AG09319 (cell line): ENCODE results near the gene ARL15.

Experiments used
- DNase-seq: peaks from one replicate; pipeline ENCODE4 v3.0.0-alpha.2; 2010; ENCODE audit warnings: low read depth; ENCODE audit errors: extremely low read depth
- TF ChIP-seq, protein P1 (sequence below): IDR thresholded peaks from 2 replicates; pipeline ENCODE4 v1.5.1; 2011; ENCODE audit warnings: low read depth, mild to moderate bottlenecking, inconsistent platforms, low read length, moderate library complexity

The ARL15 gene

DNA sequence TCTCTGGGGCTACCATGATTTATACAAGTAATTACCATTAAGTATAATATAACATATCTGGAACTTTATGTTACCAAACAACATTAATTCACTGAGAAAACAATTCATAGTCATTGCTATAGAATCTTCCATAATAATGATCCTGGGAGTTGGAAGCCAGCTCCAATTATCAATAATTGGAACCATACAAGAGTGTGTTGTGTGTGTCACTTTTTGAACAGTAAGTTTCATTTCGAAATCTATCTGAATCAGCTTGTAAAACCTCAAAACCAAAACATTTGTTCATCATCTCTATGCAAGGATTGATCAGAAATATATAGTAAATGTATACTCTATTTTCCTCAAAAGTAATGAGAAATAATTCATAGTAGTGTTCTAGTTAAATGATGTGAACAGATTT lies 348.1 kb downstream of the ARL15 start:
- DNase-seq = no peak
- TF ChIP-seq, protein P1, sequence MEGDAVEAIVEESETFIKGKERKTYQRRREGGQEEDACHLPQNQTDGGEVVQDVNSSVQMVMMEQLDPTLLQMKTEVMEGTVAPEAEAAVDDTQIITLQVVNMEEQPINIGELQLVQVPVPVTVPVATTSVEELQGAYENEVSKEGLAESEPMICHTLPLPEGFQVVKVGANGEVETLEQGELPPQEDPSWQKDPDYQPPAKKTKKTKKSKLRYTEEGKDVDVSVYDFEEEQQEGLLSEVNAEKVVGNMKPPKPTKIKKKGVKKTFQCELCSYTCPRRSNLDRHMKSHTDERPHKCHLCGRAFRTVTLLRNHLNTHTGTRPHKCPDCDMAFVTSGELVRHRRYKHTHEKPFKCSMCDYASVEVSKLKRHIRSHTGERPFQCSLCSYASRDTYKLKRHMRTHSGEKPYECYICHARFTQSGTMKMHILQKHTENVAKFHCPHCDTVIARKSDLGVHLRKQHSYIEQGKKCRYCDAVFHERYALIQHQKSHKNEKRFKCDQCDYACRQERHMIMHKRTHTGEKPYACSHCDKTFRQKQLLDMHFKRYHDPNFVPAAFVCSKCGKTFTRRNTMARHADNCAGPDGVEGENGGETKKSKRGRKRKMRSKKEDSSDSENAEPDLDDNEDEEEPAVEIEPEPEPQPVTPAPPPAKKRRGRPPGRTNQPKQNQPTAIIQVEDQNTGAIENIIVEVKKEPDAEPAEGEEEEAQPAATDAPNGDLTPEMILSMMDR = no peak

DNA sequence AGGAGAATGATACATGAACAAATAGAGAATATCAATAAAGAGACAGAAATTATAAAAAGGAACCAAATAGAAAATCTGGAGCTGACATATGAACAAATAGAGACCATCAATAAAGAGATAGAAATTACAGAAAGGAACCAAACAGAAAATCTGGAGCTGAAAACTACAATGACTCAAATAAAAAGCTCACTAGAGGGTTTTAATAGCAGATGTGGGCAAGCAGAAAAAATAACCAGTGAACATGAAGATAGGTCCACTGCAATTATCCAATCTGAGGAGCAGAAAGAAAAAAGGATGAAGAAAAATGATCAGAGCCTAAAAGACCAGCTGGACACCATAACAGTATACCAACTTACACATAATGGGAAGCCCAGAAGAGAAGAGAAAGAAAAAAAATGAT lies 353.7 kb downstream of the ARL15 start:
- TF ChIP-seq, protein P1 = no peak
- no peak for DNase-seq

DNA sequence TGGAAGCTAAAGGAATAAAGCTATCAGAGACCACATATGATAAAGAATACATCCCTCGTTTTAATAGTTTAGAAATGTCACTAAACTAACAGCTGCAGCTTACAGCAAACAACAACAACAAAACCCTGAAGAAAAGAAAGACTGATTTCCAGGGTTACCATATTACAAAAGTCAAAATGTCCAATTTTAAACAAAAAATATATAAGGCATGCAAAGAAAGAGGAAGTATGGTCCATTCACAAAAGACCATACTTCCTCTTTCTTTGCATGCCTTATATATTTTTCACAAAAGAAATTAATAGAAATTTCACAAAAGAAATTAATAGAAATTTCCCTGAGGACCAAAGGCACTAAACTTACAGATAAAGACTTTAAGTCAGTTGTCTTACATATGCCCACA lies 354.2 kb downstream of the ARL15 start:
- TF ChIP-seq, protein P1 = no peak

DNA sequence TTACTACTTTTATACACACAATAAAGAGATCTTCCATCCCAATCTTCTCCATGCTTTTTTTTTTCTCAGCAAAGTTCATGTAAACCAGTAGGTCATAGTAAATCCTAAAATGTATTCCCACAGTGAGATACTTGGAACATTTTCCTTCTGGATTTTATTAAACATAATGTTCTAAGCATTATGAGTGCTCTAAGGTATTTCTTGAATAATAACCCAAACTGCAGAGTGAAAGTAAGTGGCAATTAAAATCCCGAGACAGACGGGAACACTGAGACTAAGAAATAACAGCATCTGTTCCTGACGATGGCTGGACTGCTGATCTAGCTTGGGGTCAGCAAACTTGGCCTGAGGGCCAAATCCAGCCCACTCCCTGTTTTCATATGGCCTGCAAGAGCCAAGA lies 359.8 kb downstream of the ARL15 start:
- DNase-seq = no peak
- TF ChIP-seq, protein P1 = no peak

More for the DNA sequence above, 354.2 kb downstream of the ARL15 start:
- DNase-seq = no peak

DNA sequence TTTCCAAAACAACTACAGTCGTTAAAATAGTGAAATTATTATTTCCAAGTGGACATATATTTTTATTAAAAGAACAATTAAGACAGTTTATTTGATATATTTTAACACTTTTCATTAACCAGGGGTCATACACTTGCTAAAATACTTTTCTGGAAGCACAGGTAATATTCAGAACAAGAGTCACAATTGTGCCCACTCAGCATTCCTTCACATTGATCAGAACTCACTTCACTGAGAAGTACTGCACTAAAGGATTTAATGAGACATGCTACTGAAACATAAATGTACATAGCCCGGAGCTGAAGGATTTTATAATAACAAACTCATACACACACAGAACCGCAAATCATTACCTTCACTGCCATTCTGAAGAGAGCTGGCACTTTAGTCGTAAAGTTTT lies 361.8 kb downstream of the ARL15 start:
- TF ChIP-seq, protein P1 = no peak
- no peak for DNase-seq

DNA sequence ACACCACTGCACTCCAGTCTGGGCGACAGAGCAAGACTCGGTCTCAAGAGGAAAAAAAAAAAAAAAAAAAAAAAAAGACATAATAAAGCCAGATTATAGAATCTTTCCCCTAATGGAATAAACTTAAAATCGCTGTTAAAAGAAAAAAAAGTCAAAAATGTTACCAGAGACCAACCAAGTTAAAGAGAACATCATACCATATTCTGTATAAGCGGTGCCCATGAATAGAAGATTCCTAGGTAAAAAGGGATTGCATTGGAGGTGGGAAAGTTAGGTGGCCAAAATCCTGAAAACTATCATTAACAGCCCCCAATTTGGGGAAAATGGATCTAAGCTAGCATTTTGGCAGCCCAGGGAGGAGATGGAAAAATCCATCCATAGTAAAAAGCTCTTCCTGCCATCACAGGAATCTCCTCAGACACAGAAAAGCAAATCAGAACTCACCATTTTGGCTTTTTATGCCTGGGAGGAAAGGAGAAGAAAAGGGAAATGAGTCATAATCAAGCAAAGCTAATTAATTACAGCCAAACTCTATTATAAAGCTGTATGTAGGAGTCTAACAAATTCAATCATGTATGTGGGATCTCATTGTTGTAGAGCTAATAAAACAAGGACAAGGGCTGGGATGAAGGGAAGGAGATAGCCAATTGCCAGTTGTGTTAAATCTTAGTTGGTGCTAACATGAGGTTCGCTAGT lies 363.8 kb downstream of the ARL15 start:
- DNase-seq = no peak
- TF ChIP-seq, protein P1 = no peak

DNA sequence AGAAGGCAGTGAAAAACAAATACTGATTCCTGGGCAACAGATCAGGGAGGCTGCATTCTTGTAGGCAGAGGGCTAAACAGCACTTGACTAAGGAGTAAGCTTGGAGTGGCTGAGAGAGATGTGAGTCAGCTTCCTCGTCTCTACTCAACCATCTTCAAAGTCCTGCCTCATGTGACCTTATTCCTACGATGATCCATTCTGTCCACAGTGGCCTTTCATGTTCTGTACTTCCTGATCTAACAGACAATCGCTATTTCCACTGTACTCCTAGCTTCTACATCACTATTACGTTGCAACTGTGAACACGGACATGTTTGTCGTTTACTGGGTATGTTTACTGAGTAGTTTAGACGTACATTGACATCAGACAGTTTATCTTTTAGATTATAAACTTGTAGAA lies 365.4 kb downstream of the ARL15 start:
- DNase-seq = no peak
- TF ChIP-seq, protein P1 = no peak
